Right cardiac atrium (tissue), 5 donors: ENCODE data around the gene PRSS27. TPM values are rescaled to one million over a fixed set of nuclear protein-coding genes. Genes with fewer than 3 reads are reported as not detected.
A peak's percentile ranks its signal among the peaks of the same experiment; 100 is the strongest.

ENCODE experiments used
- ATAC-seq, 2 donors: fragments of 200-7000 bp; cut with Tn5 transposase; one replicate each; pipeline versions ENCODE4 v1.8.0 to v1.9.1; 2020; ENCODE audit warnings: moderate library complexity in 2 of 2, mild to moderate bottlenecking in 1 of 2
- DNase-seq, 3 donors: peaks; one replicate each; pipeline ENCODE4 v3.0.0-alpha.2; 2020
- H3K27ac ChIP-seq: one replicate; pipeline ENCODE4 v1.5.1; 2013; ENCODE audit warnings: mild to moderate bottlenecking, low read length, control low read depth, moderate library complexity
- H3K27me3 ChIP-seq: one replicate; pipeline ENCODE4 v1.6.1; 2013; ENCODE audit not compliant: control insufficient read depth, insufficient read depth
- H3K4me1 ChIP-seq: one replicate; pipeline ENCODE4 v1.6.1; 2013; ENCODE audit warnings: low read length; ENCODE audit not compliant: control insufficient read depth, insufficient read depth
- H3K4me3 ChIP-seq: one replicate; pipeline ENCODE4 v1.5.1; 2013; ENCODE audit warnings: low read length, control low read depth
- H3K9me3 ChIP-seq: one replicate; pipeline ENCODE4 v1.6.1; 2013; ENCODE audit warnings: low read length; ENCODE audit not compliant: control insufficient read depth
- WGBS: extraction: QIAGEN DNeasy Blood & Tissue Kit; methylation state at CpG from one replicate; pipeline ENCODE4 v1.1.7; 2013; 5-methylcytosine and 5-hydroxymethylcytosine counted together
- intact Hi-C, 4 donors: fragments of 100-400 bp; cut with DNase I; formaldehyde crosslinking; loops; one replicate each; pipeline versions ENCODE4 v1.11.0 to v1.14.0; 2022 to 2023
- polyA plus RNA-seq: library from polyadenylated mRNA; stranded (reverse); fragments of 200-250 nt; gene quantifications from one replicate; pipeline ENCODE4 v1.2.3, GENCODE V29; 2013
- total RNA-seq, 4 donors: library from RNA; stranded (reverse); fragmentation: NEBNext Ultra II Directional; extraction: Animal tissue kit (Norgen Biotek cat#: 25700); gene quantifications; one replicate each; pipeline ENCODE4 v1.2.1, GENCODE V29; 2021
- donor health status: healthy with polysubstance abuse.
- donor health status: DM: no; HTN: yes; CAD: no.
- donor health status: DM: no; HTN: no; CAD: no.
- donor health status: DM: no; HTN: yes; CAD: no; lungs with severe emphysema.
- donor health status: DM: yes; HTN: yes; CAD: no.

The PRSS27 gene
- total and polyA plus RNA-seq, 5 donors = 0.25 to 0.64 (median 0.37) TPM

- Histone ChIP-seq H3K4me3 (no peak overlapping the region), H3K27ac (no peak overlapping the region), H3K27me3 (no peaks in the 10 kb centered on the region), H3K9me3 (no peaks in the 10 kb centered on the region), H3K4me1 (peaks cover 7% of the 10 kb centered on the region)
- no peak for DNase-seq
- no peak for ATAC-seq
- intact Hi-C loops = no loop called here
- WGBS = 96% methylated on average over 6 of the region's 6 CpGs
These were observed 29.9 kb upstream of the PRSS27 start for GRCh38 chr16:2749936-2750335.

DNA sequence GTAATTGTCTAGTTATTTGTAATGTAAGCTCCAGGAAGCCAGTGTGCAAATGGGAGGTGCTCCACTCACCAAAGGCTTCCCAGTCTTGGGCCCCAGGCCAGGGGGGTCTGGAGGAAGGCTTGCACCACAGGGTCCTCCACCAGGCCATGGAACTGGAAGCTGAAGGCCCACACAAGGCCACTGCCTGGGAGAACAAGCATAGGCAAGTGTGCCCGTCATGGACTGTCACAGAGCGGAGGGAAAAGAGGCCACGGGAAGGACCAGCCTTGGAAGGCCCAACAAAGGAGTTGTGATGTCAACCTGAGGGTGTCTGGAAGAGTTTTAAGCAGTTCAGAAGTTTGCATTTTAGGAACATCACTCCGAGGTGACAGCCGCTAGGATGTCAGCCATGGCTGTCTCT, 29.5 kb upstream of the PRSS27 start:
- H3K9me3 ChIP-seq = no peaks in the 10 kb centered on the region
- DNase-seq (no peak), ATAC-seq (no peak)
- intact Hi-C loops = no loop called here
- no peaks in the 10 kb centered on the region for H3K27me3 ChIP-seq
- no peak overlapping the region for H3K4me3 ChIP-seq
- no peak overlapping the region for H3K27ac ChIP-seq
- peaks cover 4% of the 10 kb centered on the region for H3K4me1 ChIP-seq
- WGBS = 93% methylated on average over 5 of the region's 5 CpGs

GRCh38 chr16:2748757-2749455, 28.9 kb upstream of the PRSS27 start:
- no peaks in the 10 kb centered on the region for H3K9me3 ChIP-seq
- H3K4me1 ChIP-seq = peaks cover 3% of the 10 kb centered on the region
- no peak overlapping the region for H3K27ac ChIP-seq
- H3K4me3 ChIP-seq = no peak overlapping the region
- intact Hi-C loops = no loop called here
- ATAC-seq (no peak), DNase-seq (no peak)
- 84% methylated on average over 7 of the region's 7 CpGs for WGBS
- no peaks in the 10 kb centered on the region for H3K27me3 ChIP-seq

GRCh38 chr16:2745961-2746360, 25.9 kb upstream of the PRSS27 start:
- DNase-seq (no peak), ATAC-seq (no peak)
- Histone ChIP-seq H3K9me3 (no peaks in the 10 kb centered on the region), H3K27me3 (no peaks in the 10 kb centered on the region), H3K4me3 (no peak overlapping the region), H3K4me1 (no peaks in the 10 kb centered on the region), H3K27ac (no peak overlapping the region)
- WGBS = 79% methylated on average over 9 of the region's 9 CpGs
- intact Hi-C loops = no loop called here

DNA sequence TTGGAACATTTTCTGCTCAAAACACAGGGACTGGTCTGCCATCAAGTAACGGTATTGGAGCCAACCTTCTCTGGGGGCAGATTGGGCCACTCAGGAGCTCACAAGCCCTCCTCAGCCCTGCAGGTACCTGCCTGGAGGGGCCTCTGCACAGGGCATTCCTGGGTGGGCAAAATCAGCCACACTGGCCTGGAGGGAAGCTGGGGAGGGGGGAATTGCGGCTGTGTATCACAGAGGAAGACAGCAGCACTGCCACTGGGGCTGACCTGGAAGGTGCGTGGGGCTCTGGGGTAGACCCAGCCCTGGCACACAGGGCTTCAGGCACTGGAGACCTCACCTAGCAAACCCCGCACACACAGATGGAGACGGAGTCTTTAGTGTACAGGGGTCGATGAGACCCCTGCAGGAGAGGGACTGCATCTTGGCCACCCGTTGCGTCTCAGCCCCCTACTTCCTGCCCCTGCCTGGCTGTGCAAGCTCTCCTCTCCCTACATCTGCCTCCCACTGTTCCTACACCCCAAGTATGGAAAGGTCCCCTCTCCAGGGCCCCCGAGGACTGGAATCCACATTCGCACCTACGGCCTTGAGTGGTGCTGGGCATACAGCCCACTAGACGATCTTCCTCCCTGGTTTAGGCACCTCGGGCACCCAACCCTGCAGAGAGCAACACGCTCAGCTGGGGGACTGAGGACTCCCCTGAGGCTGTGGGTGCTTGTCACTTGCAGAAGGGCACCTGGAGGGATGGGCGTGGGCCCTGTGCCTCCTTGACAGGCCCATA, 25.3 kb upstream of the PRSS27 start:
- H3K9me3 ChIP-seq = no peaks in the 10 kb centered on the region
- no peak for DNase-seq

GRCh38 chr16:2744711-2745110, 24.7 kb upstream of the PRSS27 start:
- DNase-seq (no peak), ATAC-seq (no peak)
- Histone ChIP-seq H3K9me3 (no peaks in the 10 kb centered on the region), H3K27ac (no peak overlapping the region), H3K27me3 (no peaks in the 10 kb centered on the region), H3K4me1 (no peaks in the 10 kb centered on the region), H3K4me3 (no peak overlapping the region)
- intact Hi-C loops = no loop called here
- 88% methylated on average over 6 of the region's 6 CpGs for WGBS

More for the DNA sequence above, 25.3 kb upstream of the PRSS27 start:
- H3K4me3 ChIP-seq = no peak overlapping the region
- intact Hi-C loops = no loop called here
- no peak for ATAC-seq
- no peak overlapping the region for H3K27ac ChIP-seq
- no peaks in the 10 kb centered on the region for H3K27me3 ChIP-seq
- 70% methylated on average over 15 of the region's 15 CpGs for WGBS
- H3K4me1 ChIP-seq = no peaks in the 10 kb centered on the region

DNA sequence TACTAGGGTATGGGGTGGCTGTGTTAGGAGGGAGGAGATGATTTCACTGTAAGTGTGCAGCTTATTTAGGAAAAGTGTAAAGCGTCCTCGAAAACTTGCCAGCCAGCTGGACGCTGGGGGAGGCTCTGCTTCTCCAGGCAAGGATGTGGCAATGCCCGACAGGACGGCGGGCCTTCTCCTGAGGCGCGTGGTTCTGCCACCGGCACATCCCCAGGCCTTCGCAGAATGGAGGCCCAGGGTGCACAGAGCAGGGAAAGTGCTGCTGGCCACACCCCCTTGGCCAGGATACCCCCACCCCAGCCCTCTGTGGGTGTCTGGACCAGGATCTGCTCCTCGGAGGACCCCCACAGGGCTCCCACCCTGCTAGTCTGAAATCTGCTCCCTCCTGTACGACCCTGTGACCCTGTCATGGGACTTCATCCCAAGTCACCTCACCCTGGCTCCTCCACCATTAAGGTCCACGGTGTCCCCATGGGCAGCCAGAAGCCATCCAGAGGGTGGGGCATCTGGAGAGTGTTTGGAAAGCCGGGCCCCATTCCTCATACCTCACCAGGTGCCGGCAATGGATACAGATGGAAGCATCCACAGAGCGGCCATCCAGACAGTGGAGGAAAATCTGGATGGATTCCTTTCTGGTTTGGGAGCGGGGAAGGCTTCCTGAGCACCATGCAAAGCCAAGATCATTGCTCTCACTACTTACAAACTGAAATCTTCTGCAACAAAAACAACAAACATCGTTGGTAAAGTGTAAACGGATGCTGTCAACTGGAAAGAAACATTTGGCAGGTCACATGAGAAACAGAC, 23.2 kb upstream of the PRSS27 start:
- ATAC-seq = no peak
- H3K4me1 ChIP-seq = no peaks in the 10 kb centered on the region
- H3K27me3 ChIP-seq = no peaks in the 10 kb centered on the region
- DNase-seq = no peak
- intact Hi-C loops = no loop called here
- H3K9me3 ChIP-seq = no peaks in the 10 kb centered on the region
- no peak overlapping the region for H3K4me3 ChIP-seq
- WGBS = 87% methylated on average over 19 of the region's 19 CpGs
- H3K27ac ChIP-seq = no peak overlapping the region

- Histone ChIP-seq H3K27me3 (no peaks in the 10 kb centered on the region), H3K4me1 (no peaks in the 10 kb centered on the region), H3K27ac (no peak overlapping the region), H3K9me3 (no peaks in the 10 kb centered on the region), H3K4me3 (no peak overlapping the region)
- WGBS = 89% methylated on average over 12 of the region's 12 CpGs
- DNase-seq = no peak
- intact Hi-C loops = no loop called here
- peak in 1 of 2 donors; percentile 5 for ATAC-seq
These were observed 22.4 kb upstream of the PRSS27 start for GRCh38 chr16:2742323-2743006.

DNA sequence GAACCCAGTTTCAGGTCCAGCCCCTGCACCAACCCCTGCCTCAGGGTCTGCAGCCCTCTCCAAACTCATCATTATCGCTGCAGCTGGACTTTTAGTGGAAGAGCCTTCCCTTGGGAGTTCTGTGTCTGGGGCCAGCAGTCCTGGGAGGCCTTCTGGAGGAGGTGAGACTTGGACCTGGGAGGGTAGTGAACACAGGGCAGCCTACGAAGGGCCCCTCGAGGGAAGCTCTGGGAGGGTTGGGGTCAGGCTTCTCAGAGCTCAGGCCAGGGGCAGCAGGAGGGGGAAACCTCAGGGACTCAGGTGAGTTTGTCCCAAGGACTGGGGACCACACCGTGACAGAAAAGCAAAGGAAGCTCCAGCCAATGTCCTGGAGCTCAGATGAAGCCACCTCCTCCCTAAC, 21.1 kb upstream of the PRSS27 start:
- WGBS = 86% methylated on average over 4 of the region's 4 CpGs
- intact Hi-C loops = no loop called here

GRCh38 chr16:2740476-2740875, 20.5 kb upstream of the PRSS27 start:
- Histone ChIP-seq H3K27ac (no peak overlapping the region), H3K4me1 (no peaks in the 10 kb centered on the region), H3K9me3 (no peaks in the 10 kb centered on the region), H3K4me3 (no peak overlapping the region), H3K27me3 (no peaks in the 10 kb centered on the region)
- ATAC-seq (no peak), DNase-seq (no peak)
- whole genome bisulfite sequencing = 87% methylated on average over 6 of the region's 6 CpGs
- intact Hi-C loops = no loop called here

More for the DNA sequence above, 21.1 kb upstream of the PRSS27 start:
- Histone ChIP-seq H3K4me3 (no peak overlapping the region), H3K27me3 (no peaks in the 10 kb centered on the region), H3K9me3 (no peaks in the 10 kb centered on the region), H3K4me1 (no peaks in the 10 kb centered on the region), H3K27ac (no peak overlapping the region)
- no peak for ATAC-seq
- DNase-seq = no peak
